HG03354 (cell line): ENCODE results near the gene DTNB.
A peak's percentile ranks its signal among the peaks of the same experiment; 100 is the strongest.

Source experiments
- ATAC-seq: cut with Tn5 transposase; IDR thresholded peaks from one replicate; pipeline ENCODE4 v1.9.1; 2021; ENCODE audit warnings: mild to moderate bottlenecking; ENCODE audit not compliant: unreplicated experiment, poor library complexity, severe bottlenecking

DTNB gene

GRCh38 chr2:25367296-25367695, 306.1 kb downstream of the DTNB start:
- no peak for ATAC-seq

GRCh38 chr2:25366629-25367028, 306.7 kb downstream of the DTNB start:
- no peak for ATAC-seq

GRCh38 chr2:25365241-25365640, 308.1 kb downstream of the DTNB start:
- ATAC-seq: no peak

GRCh38 chr2:25363733-25364132, 309.6 kb downstream of the DTNB start:
- ATAC-seq: no peak

- peak; percentile 83 for ATAC-seq
These were observed 310.8 kb downstream of the DTNB start for GRCh38 chr2:25362434-25363145.

- peak; percentile 83 for ATAC-seq
These were observed 311.3 kb downstream of the DTNB start for GRCh38 chr2:25362049-25362433.

- no peak for ATAC-seq
These were observed 311.9 kb downstream of the DTNB start for GRCh38 chr2:25361261-25362048.

GRCh38 chr2:25358836-25359235, 314.5 kb downstream of the DTNB start:
- ATAC-seq: no peak

- no peak for ATAC-seq
These were observed 315.0 kb downstream of the DTNB start for GRCh38 chr2:25358249-25358815.

GRCh38 chr2:25356088-25356487, 317.3 kb downstream of the DTNB start:
- ATAC-seq: no peak

- no peak for ATAC-seq
These were observed 318.1 kb downstream of the DTNB start for GRCh38 chr2:25355270-25355669.

- ATAC-seq: no peak
These were observed 319.3 kb downstream of the DTNB start for GRCh38 chr2:25354116-25354515.

GRCh38 chr2:25349397-25349796, 324.0 kb downstream of the DTNB start:
- no peak for ATAC-seq

- no peak for ATAC-seq
These were observed 325.5 kb downstream of the DTNB start for GRCh38 chr2:25347846-25348245.

- ATAC-seq: no peak
These were observed 326.1 kb downstream of the DTNB start for GRCh38 chr2:25347205-25347815.

- no peak for ATAC-seq
These were observed 330.1 kb downstream of the DTNB start for GRCh38 chr2:25343187-25343825.

- peak; percentile 86 for ATAC-seq
These were observed 330.8 kb downstream of the DTNB start for GRCh38 chr2:25342372-25343186.

GRCh38 chr2:25341753-25342371, 331.5 kb downstream of the DTNB start, which contains the start of gene DNMT3A:
TSS of gene DNMT3A (minus strand) at chr2:25341925. CDS start at chr2:25313984, 27,941 bp downstream.
- ATAC-seq: peak; percentile 37
